GM23248 (cell line): Measurements from ENCODE around the gene APOL2. TPM values are rescaled to one million over a fixed set of nuclear protein-coding genes. Genes with fewer than 3 reads are reported as not detected.
"Not testable (repeated sequence)": the region's sequence is repeated elsewhere in the genome, so short reads cannot be mapped to it uniquely, and the experiment has no call there.

Experiments
- DNase-seq: peaks from one replicate; pipeline ENCODE4 v3.0.0-alpha.2; 2015
- H2AFZ ChIP-seq: fragments of 200-600 bp; sonication (generic); 2 replicates; pipeline ENCODE4 v1.6.1; 2016; ENCODE audit warnings: antibody characterized with exemption
- H3F3A ChIP-seq: fragments of 200-600 bp; sonication (generic); 2 replicates; pipeline ENCODE4 v1.6.1; 2016; ENCODE audit warnings: mild to moderate bottlenecking, antibody characterized with exemption, mixed run types; ENCODE audit not compliant: insufficient read depth
- H3K27ac ChIP-seq: fragments of 200-600 bp; sonication (generic); 2 replicates; pipeline ENCODE4 v1.5.1; 2016; ENCODE audit warnings: mild to moderate bottlenecking
- H3K27me3 ChIP-seq: fragments of 200-600 bp; sonication (generic); replicated peaks from 2 replicates; pipeline ENCODE4 v1.6.1; 2016; ENCODE audit warnings: mild to moderate bottlenecking; ENCODE audit not compliant: insufficient read depth
- H3K36me3 ChIP-seq: fragments of 200-600 bp; sonication (generic); 2 replicates; pipeline ENCODE4 v1.6.1; 2016; ENCODE audit warnings: low read depth, mild to moderate bottlenecking
- H3K4me1 ChIP-seq: fragments of 200-600 bp; sonication (generic); 2 replicates; pipeline ENCODE4 v1.6.1; 2016; ENCODE audit warnings: mild to moderate bottlenecking; ENCODE audit not compliant: insufficient read depth
- H3K4me2 ChIP-seq: fragments of 200-600 bp; sonication (generic); one replicate; pipeline ENCODE4 v1.6.1; 2016; ENCODE audit warnings: mild to moderate bottlenecking; ENCODE audit not compliant: unreplicated experiment
- H3K4me3 ChIP-seq: fragments of 200-600 bp; sonication (generic); 2 replicates; pipeline ENCODE4 v1.5.1; 2016; ENCODE audit warnings: mild to moderate bottlenecking
- H3K79me2 ChIP-seq: fragments of 200-600 bp; sonication (generic); 2 replicates; pipeline ENCODE4 v1.6.1; 2016; ENCODE audit warnings: mild to moderate bottlenecking; ENCODE audit not compliant: insufficient read depth
- H3K9ac ChIP-seq: fragments of 200-600 bp; sonication (generic); 2 replicates; pipeline ENCODE4 v1.6.1; 2016; ENCODE audit warnings: mild to moderate bottlenecking
- H3K9me2 ChIP-seq: fragments of 200-600 bp; sonication (generic); 2 replicates; pipeline ENCODE4 v1.6.1; 2016; ENCODE audit warnings: mixed run types, mild to moderate bottlenecking, moderate library complexity; ENCODE audit not compliant: insufficient read depth
- H3K9me3 ChIP-seq: fragments of 200-600 bp; sonication (generic); one replicate; pipeline ENCODE4 v1.6.1; 2017; ENCODE audit warnings: low read depth
- H4K20me1 ChIP-seq: fragments of 200-600 bp; sonication (generic); 2 replicates; pipeline ENCODE4 v1.6.0; 2016; ENCODE audit not compliant: insufficient read depth
- EZH2 ChIP-seq: fragments of 200-600 bp; sonication (generic); IDR thresholded peaks from 2 replicates; pipeline ENCODE4 v1.6.1; 2018; ENCODE audit warnings: antibody characterized with exemption, mild to moderate bottlenecking; ENCODE audit not compliant: insufficient read depth, poor library complexity, severe bottlenecking
- EZH2phosphoT487 ChIP-seq: fragments of 200-600 bp; sonication (generic); IDR thresholded peaks from 2 replicates; pipeline ENCODE4 v1.6.1; 2018; ENCODE audit warnings: antibody characterized with exemption, moderate library complexity, mild to moderate bottlenecking, low read depth; ENCODE audit not compliant: insufficient read depth
- WGBS, 2 experiments: methylation state at CpG; one replicate each; pipeline ENCODE4 v1.1.6; 2015 to 2017; ENCODE audit warnings: low lambda C conversion rate in 2 of 2, low coverage in 1 of 2; ENCODE audit errors: missing lambda C conversion rate in 2 of 2; 5-methylcytosine and 5-hydroxymethylcytosine counted together
- in situ Hi-C: fragments of 300-500 bp; cut with MboI; formaldehyde crosslinking; loops from 2 replicates; pipeline ENCODE4 v1.15.0; 2020
- polyA plus RNA-seq: library from polyadenylated mRNA; unstranded; fragments of >200 nt; fragmentation: Nextera tagmentation; extraction: Ambion mirVana; gene quantifications from 2 replicates; pipeline ENCODE4 v1.2.1, GENCODE V29; 2016
- total RNA-seq: library from RNA; depleted of rRNA; stranded (reverse); fragments of >200 nt; shearing (Covaris generic); gene quantifications from 2 replicates; pipeline ENCODE4 v1.2.3, GENCODE V29; 2014

APOL2 gene
- total and polyA plus RNA-seq, 2 experiments from 2014 or later = 28.4 to 37.7 TPM

GRCh38 chr22:36208914-36209313, 30.4 kb downstream of the APOL2 start:
- DNase-seq = no peak
- Histone ChIP-seq H3K27me3 (peaks cover 23% of the 10 kb centered on the region), H3K9me2 (no peaks in the 10 kb centered on the region), H3K27ac (no peak overlapping the region), H3K36me3 (no peaks in the 10 kb centered on the region), H3K4me1 (no peaks in the 10 kb centered on the region), H4K20me1 (no peaks in the 10 kb centered on the region), H3F3A (no peaks in the 10 kb centered on the region), H3K79me2 (no peaks in the 10 kb centered on the region), H3K9ac (no peak overlapping the region), H3K4me3 (no peak overlapping the region), H3K9me3 (no peaks in the 10 kb centered on the region), H3K4me2 (no peak overlapping the region), H2AFZ (no peak overlapping the region)
- in situ Hi-C loops = no loop called here
- no peak for TF ChIP-seq EZH2
- no peak for TF ChIP-seq EZH2phosphoT487
- 83 to 90% methylated on average over 1 of the region's 1 CpG for WGBS, 2 experiments

- Histone ChIP-seq H3F3A (no peaks in the 10 kb centered on the region), H3K4me1 (no peaks in the 10 kb centered on the region), H3K27ac (no peak overlapping the region), H2AFZ (no peak overlapping the region), H3K79me2 (no peaks in the 10 kb centered on the region), H3K36me3 (no peaks in the 10 kb centered on the region), H3K27me3 (peaks cover 22% of the 10 kb centered on the region), H3K9me3 (no peaks in the 10 kb centered on the region), H3K4me2 (no peak overlapping the region), H3K4me3 (no peak overlapping the region), H3K9ac (no peak overlapping the region), H4K20me1 (no peaks in the 10 kb centered on the region), H3K9me2 (no peaks in the 10 kb centered on the region)
- WGBS, 2 experiments = 4% methylated on average over 1 of the region's 1 CpG
- in situ Hi-C loops = no loop called here
- no peak for DNase-seq
- no peak for TF ChIP-seq EZH2
- TF ChIP-seq EZH2phosphoT487 = no peak
These were observed 31.1 kb downstream of the APOL2 start for GRCh38 chr22:36208162-36208765.

- Histone ChIP-seq H3K9me2 (no peaks in the 10 kb centered on the region), H3K4me3 (no peak overlapping the region), H3K4me1 (0 out of 2 replicates have a peak, but pooled peaks cover 4% of the 10 kb centered on the region), H3F3A (no peaks in the 10 kb centered on the region), H3K9me3 (no peaks in the 10 kb centered on the region), H3K27me3 (peaks cover 7% of the 10 kb centered on the region; the same call in 1 of the 2 replicates), H4K20me1 (no peaks in the 10 kb centered on the region), H3K27ac (no peak overlapping the region), H2AFZ (no peak overlapping the region), H3K79me2 (no peaks in the 10 kb centered on the region), H3K36me3 (no peaks in the 10 kb centered on the region), H3K9ac (no peak overlapping the region), H3K4me2 (no peak overlapping the region)
- TF ChIP-seq EZH2 (no peak), EZH2phosphoT487 (no peak)
- no peak for DNase-seq
- in situ Hi-C loops = no loop called here
- WGBS, 2 experiments = 89 to 97% methylated on average over 1 of the region's 1 CpG
These were observed 33.1 kb downstream of the APOL2 start for GRCh38 chr22:36206255-36206654.

GRCh38 chr22:36205573-36205972, 33.8 kb downstream of the APOL2 start:
- H3K79me2 ChIP-seq, H3K36me3 ChIP-seq, H3K27me3 ChIP-seq, H3K9me2 ChIP-seq, in situ Hi-C loops, H3K27ac ChIP-seq, H3K9me3 ChIP-seq, H3K4me1 ChIP-seq, H4K20me1 ChIP-seq, H3K9ac ChIP-seq, H2AFZ ChIP-seq, H3F3A ChIP-seq, H3K4me3 ChIP-seq, H3K4me2 ChIP-seq, DNase-seq: not testable (repeated sequence)
- 80 to 91% methylated on average over 5 of the region's 5 CpGs for WGBS, 2 experiments

GRCh38 chr22:36204632-36205015, 34.7 kb downstream of the APOL2 start:
- H3K9me2 ChIP-seq = no peaks in the 10 kb centered on the region
- no peaks in the 10 kb centered on the region for H3F3A ChIP-seq
- no peak for DNase-seq
- no peaks in the 10 kb centered on the region for H3K79me2 ChIP-seq
- no peak for TF ChIP-seq EZH2
- WGBS, 2 experiments = 45 to 55% methylated on average over 6 of the region's 6 CpGs
- no peak overlapping the region for H3K27ac ChIP-seq
- 0 out of 2 replicates have a peak, but pooled peaks cover 4% of the 10 kb centered on the region for H3K4me1 ChIP-seq
- no peaks in the 10 kb centered on the region for H4K20me1 ChIP-seq
- H3K4me3 ChIP-seq = no peak overlapping the region
- no peaks in the 10 kb centered on the region for H3K27me3 ChIP-seq
- in situ Hi-C loops = no loop called here
- H2AFZ ChIP-seq = no peak overlapping the region
- H3K9me3 ChIP-seq = no peaks in the 10 kb centered on the region
- no peak overlapping the region for H3K9ac ChIP-seq
- no peak overlapping the region for H3K4me2 ChIP-seq
- no peaks in the 10 kb centered on the region for H3K36me3 ChIP-seq
